ENCODE data around the gene PDE3B. TPM values are rescaled to one million over a fixed set of nuclear protein-coding genes. Genes with fewer than 3 reads are reported as not detected.

The PDE3B gene
- total RNA-seq, 1 donor from 2014 or later, result 34.3 TPM

DNA sequence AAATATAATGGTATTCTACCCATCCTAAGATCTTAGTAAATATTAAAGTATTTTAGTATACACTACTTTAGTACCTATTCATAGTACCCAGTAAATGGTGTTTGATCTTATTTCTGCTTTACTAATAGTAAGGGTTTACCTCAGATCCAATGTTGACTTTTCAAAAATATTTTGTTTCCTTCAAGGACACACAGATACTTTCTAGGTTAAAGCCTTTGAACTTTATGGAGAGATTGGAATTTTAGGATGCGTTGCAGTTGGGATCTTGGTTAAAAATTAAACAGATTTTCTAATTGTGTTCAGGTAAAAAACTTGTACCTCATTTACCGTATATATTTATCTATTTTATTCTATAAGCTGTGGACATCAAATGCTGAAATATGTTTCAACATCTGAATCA is 175.2 kb downstream of the PDE3B start:
- TF ChIP-seq, protein P1, sequence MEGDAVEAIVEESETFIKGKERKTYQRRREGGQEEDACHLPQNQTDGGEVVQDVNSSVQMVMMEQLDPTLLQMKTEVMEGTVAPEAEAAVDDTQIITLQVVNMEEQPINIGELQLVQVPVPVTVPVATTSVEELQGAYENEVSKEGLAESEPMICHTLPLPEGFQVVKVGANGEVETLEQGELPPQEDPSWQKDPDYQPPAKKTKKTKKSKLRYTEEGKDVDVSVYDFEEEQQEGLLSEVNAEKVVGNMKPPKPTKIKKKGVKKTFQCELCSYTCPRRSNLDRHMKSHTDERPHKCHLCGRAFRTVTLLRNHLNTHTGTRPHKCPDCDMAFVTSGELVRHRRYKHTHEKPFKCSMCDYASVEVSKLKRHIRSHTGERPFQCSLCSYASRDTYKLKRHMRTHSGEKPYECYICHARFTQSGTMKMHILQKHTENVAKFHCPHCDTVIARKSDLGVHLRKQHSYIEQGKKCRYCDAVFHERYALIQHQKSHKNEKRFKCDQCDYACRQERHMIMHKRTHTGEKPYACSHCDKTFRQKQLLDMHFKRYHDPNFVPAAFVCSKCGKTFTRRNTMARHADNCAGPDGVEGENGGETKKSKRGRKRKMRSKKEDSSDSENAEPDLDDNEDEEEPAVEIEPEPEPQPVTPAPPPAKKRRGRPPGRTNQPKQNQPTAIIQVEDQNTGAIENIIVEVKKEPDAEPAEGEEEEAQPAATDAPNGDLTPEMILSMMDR (IDR thresholded peaks at IDR 0.05), result no peak
- no peak for ATAC-seq
- Histone ChIP-seq H3K27ac (no peak overlapping the region), H3K9me3 (no peaks in the 10 kb centered on the region), H3K4me1 (no peaks in the 10 kb centered on the region), H3K36me3 (no peaks in the 10 kb centered on the region), H3K4me3 (no peak overlapping the region), H3K27me3 (ENCODE audit: low read depth) (no peaks in the 10 kb centered on the region)
- no peak for DNase-seq
- intact Hi-C loops (cut with DNase I), result no loop called here

DNA sequence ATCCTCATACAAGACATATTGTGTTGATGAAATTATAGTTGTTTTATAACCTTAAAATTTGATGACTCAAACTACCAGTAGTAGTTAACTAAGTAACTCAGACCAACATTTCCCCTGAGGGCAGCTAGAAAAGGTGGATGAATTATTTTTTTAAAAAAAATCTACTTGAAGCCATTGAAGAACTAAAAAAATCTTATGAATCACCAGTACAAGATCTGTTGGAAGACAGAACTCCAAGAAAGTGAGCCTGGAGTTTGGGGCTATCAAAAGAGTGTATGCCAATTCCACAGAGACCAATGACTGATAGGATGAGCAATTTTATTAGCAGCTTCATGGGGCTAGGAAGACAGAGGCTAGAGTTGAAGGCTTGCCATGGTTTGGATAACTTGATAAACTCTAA is 176.0 kb downstream of the PDE3B start:
- Histone ChIP-seq H3K27me3 (ENCODE audit: low read depth) (no peaks in the 10 kb centered on the region), H3K9me3 (no peaks in the 10 kb centered on the region), H3K4me3 (no peak overlapping the region), H3K36me3 (no peaks in the 10 kb centered on the region), H3K4me1 (no peaks in the 10 kb centered on the region), H3K27ac (no peak overlapping the region)
- intact Hi-C loops (cut with DNase I), result no loop called here
- DNase-seq (no peak), ATAC-seq (no peak)
- TF ChIP-seq, protein P1 (IDR thresholded peaks at IDR 0.05), result no peak

DNA sequence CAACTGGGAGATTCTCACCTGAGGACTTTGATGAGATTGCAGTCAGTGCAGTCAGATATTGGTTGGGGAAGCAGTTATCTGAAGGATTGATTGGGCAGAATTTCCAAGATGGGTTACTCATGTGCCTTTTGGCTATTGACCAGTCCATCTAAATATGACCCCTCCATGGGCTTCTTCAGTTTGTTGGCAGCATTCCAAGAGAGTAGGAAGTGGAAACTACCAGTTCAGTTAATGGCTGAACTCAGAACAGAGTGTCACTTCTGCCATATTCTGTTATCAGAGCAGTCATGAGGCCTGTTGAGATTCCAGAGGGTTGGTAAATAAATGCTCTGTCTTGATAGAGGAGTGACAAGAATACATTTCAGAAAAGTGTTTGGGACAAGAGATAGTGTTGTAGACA is 177.4 kb downstream of the PDE3B start:
- no peaks in the 10 kb centered on the region for H3K36me3 ChIP-seq
- no peaks in the 10 kb centered on the region for H3K27me3 ChIP-seq (ENCODE audit: low read depth)
- no peaks in the 10 kb centered on the region for H3K4me1 ChIP-seq
- no peak overlapping the region for H3K4me3 ChIP-seq
- TF ChIP-seq, protein P1 (IDR thresholded peaks at IDR 0.05), result no peak
- intact Hi-C loops (cut with DNase I), result no loop called here
- H3K9me3 ChIP-seq, result no peaks in the 10 kb centered on the region
- no peak overlapping the region for H3K27ac ChIP-seq
- DNase-seq, result no peak
- no peak for ATAC-seq

DNA sequence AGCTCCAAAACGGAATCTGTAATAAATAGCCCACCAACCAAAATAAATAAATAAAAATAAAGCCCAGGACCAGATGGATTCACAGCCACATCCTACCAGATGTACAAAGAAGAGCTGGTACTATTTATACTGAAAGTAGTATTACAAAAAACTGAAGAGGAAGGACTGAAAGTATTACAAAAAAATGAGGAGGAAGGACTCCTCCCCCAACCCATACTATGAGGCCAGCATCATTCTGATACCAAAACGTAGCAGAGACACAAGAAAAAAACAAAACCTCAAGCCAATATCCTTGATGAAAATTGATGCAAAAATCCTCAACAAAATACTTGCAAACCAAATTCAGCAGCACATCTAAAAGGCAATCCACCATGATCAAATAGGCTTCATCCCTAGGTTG is 183.0 kb downstream of the PDE3B start:
- no peak for ATAC-seq
- no peaks in the 10 kb centered on the region for H3K4me1 ChIP-seq
- intact Hi-C loops (cut with DNase I), result no loop called here
- H3K27me3 ChIP-seq (ENCODE audit: low read depth), result no peaks in the 10 kb centered on the region
- no peak for DNase-seq
- TF ChIP-seq, protein P1 (IDR thresholded peaks at IDR 0.05), result no peak
- no peaks in the 10 kb centered on the region for H3K9me3 ChIP-seq
- no peak overlapping the region for H3K27ac ChIP-seq
- no peaks in the 10 kb centered on the region for H3K36me3 ChIP-seq
- H3K4me3 ChIP-seq, result no peak overlapping the region

DNA sequence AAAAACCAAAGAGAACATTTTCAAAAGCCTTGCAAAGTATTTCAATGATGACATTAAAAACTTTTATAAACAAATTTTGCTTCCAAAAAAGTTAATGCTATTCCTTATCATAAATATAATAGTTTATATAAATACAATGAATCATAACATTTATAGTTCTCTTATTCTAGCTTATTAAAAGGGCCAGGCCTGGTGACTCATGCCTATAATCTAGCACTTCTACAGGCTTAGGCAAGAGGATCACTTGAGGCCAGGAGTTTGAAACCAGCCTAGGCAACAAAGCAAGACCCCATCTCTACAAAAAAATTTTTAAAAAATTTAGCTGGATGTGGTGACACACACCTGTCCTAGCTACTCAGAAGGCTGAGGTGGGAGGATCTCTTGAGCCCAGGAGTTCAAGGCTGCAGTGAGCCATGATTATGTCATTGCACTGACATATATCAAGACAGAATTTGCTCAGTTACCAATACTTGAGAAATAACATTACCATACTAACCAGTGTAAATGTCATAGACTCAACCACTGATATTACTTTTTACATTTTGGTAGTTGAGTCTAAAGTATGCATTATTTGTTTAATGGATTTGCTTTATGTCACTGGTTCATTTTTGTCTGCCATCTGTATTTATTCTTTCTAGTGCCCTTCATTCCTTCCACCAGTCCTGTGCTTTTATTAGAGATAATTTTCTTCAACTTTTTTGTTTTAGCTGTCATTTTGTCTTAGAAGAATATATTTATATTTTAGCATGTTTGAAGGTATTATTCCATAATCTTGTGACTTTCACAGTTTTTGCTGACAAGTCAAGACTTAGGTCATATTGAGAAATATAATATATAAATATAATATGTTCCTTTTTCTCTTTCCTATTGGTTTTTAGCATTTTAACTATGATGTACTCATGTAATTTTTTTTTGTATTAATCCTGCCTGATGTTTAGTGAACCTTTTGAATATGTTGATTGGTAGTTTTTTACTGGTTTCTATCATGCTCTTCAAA is 192.2 kb downstream of the PDE3B start:
- H3K4me1 ChIP-seq, result no peaks in the 10 kb centered on the region
- no peak for DNase-seq
- no peaks in the 10 kb centered on the region for H3K36me3 ChIP-seq
- intact Hi-C loops (cut with DNase I), result no loop called here
- TF ChIP-seq, protein P1 (IDR thresholded peaks at IDR 0.05), result no peak
- H3K27ac ChIP-seq, result no peak overlapping the region
- no peaks in the 10 kb centered on the region for H3K9me3 ChIP-seq
- ATAC-seq, result no peak
- no peak overlapping the region for H3K4me3 ChIP-seq
- no peaks in the 10 kb centered on the region for H3K27me3 ChIP-seq (ENCODE audit: low read depth)

All from lower lobe of right lung (tissue), 2 donors.